NCI-H2227 treated with DMSO at 0.1 percent for 48 hours (cell line): ENCODE measurements around the gene OR2V2.
"Not testable (repeated sequence)": the region's sequence is repeated elsewhere in the genome, so short reads cannot be mapped to it uniquely, and the experiment has no call there.

Experiments used
- DNase-seq: peaks from one replicate; lab custom pipeline; 2025; lab: John Stamatoyannopoulos, UW

Gene OR2V2

GRCh38 chr5:181169459-181170236 lies 22.3 kb downstream of the OR2V2 start:
- DNase-seq, result peak; percentile 65

- DNase-seq, result peak; percentile 34
These were observed 22.9 kb downstream of the OR2V2 start for GRCh38 chr5:181170237-181170825.

- no peak for DNase-seq
These were observed 23.6 kb downstream of the OR2V2 start for GRCh38 chr5:181170996-181171395.

- no peak for DNase-seq
These were observed 24.4 kb downstream of the OR2V2 start for GRCh38 chr5:181171782-181172181.

- no peak for DNase-seq
These were observed 25.6 kb downstream of the OR2V2 start for GRCh38 chr5:181173027-181173419.

- no peak for DNase-seq
These were observed 26.3 kb downstream of the OR2V2 start for GRCh38 chr5:181173420-181174342.

GRCh38 chr5:181176254-181176952 lies 29.0 kb downstream of the OR2V2 start:
- DNase-seq, result no peak

- not testable (repeated sequence) for DNase-seq
These were observed 30.2 kb downstream of the OR2V2 start for GRCh38 chr5:181177559-181177958.

- no peak for DNase-seq
These were observed 34.5 kb downstream of the OR2V2 start for GRCh38 chr5:181181650-181182565.

GRCh38 chr5:181182651-181183050 lies 35.3 kb downstream of the OR2V2 start:
- no peak for DNase-seq

GRCh38 chr5:181184845-181185216 lies 37.4 kb downstream of the OR2V2 start:
- no peak for DNase-seq

- DNase-seq, result no peak
These were observed 38.2 kb downstream of the OR2V2 start for GRCh38 chr5:181185560-181185959.

GRCh38 chr5:181186022-181186421 lies 38.6 kb downstream of the OR2V2 start:
- DNase-seq, result no peak

- no peak for DNase-seq
These were observed 39.7 kb downstream of the OR2V2 start for GRCh38 chr5:181186986-181187499.

GRCh38 chr5:181187500-181188213 lies 40.3 kb downstream of the OR2V2 start:
- DNase-seq, result no peak

GRCh38 chr5:181188700-181189362 lies 41.4 kb downstream of the OR2V2 start:
- DNase-seq, result no peak

GRCh38 chr5:181189363-181189961 lies 42.1 kb downstream of the OR2V2 start:
- no peak for DNase-seq

GRCh38 chr5:181189962-181190710 lies 42.8 kb downstream of the OR2V2 start:
- no peak for DNase-seq
